Measurements from ENCODE around the gene TNFRSF12A. TPM values are rescaled to one million over a fixed set of nuclear protein-coding genes. Genes with fewer than 3 reads are reported as not detected.

Gene TNFRSF12A
- total RNA-seq, 2 experiments from 2014 or later: 11.8 to 13.5 TPM

DNA sequence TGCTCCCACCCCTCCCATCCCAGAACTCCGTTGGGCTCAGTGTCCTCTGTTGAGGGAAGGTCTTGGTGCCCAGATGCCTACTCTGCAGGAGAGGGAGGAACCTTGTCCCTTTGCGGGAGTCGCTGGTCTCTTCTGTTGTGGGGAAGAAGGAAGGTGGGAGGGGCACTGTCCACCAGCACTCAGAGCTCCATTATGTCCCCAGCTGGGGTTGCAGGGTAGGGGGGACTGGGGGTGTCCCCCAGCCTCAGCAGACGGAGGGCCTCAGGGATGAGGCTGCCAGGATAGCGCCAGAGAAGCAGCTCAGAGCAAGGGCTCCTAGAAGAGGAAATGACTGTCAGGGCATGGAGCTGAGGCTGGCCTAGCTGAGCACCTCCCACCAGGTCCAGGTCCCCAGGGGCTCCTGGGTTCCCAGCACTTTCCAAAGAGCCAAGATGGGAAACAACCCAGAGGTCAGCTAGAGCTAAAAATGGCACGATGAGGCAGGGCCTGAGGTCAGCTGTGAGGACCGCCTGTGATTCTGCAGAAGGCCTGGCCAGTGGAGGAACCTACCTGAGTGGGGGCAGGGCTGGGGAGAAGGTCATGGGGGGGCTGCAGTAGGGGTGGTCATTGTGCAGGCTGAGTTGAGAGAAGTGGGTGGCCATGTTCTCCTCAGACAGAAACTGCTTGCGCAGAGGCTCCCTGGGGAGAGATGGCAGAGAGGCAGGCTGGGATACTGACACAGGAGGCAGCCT is 2.7 kb downstream of the TNFRSF12A start:
- DNase-seq (peak; percentile 52), ATAC-seq (no peak)
- peaks cover 14% of the 10 kb centered on the region for H3K36me3 Mint-ChIP-seq (ENCODE audit: low read depth)
- H3K4me3 Mint-ChIP-seq: peak overlapping the region; percentile 77
- TF ChIP-seq, protein P1, sequence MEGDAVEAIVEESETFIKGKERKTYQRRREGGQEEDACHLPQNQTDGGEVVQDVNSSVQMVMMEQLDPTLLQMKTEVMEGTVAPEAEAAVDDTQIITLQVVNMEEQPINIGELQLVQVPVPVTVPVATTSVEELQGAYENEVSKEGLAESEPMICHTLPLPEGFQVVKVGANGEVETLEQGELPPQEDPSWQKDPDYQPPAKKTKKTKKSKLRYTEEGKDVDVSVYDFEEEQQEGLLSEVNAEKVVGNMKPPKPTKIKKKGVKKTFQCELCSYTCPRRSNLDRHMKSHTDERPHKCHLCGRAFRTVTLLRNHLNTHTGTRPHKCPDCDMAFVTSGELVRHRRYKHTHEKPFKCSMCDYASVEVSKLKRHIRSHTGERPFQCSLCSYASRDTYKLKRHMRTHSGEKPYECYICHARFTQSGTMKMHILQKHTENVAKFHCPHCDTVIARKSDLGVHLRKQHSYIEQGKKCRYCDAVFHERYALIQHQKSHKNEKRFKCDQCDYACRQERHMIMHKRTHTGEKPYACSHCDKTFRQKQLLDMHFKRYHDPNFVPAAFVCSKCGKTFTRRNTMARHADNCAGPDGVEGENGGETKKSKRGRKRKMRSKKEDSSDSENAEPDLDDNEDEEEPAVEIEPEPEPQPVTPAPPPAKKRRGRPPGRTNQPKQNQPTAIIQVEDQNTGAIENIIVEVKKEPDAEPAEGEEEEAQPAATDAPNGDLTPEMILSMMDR (IDR thresholded peaks at IDR 0.05): no peak
- H3K27me3 Mint-ChIP-seq: peaks cover 2% of the 10 kb centered on the region
- ChIA-PET POLR2A (interaction anchor here (0.5 to 1.3 kb wide), 2 partner anchors 8 to 35 kb away, joined by 3 read pairs; no protein-coding TSS in a partner anchor), CTCF (interaction anchor here (0.8 to 10.5 kb wide), 8 partner anchors 8 to 112 kb away, joined by 3 to 135 read pairs (median 6); partner anchors contain the start of gene ZNF213)
- intact Hi-C loops (cut with micrococcal nuclease): no loop called here
- H3K27ac Mint-ChIP-seq: peak overlapping the region; percentile 97
- no peaks in the 10 kb centered on the region for H3K9me3 Mint-ChIP-seq
- H3K4me1 Mint-ChIP-seq (ENCODE audit: low read depth): peaks cover 48% of the 10 kb centered on the region

DNA sequence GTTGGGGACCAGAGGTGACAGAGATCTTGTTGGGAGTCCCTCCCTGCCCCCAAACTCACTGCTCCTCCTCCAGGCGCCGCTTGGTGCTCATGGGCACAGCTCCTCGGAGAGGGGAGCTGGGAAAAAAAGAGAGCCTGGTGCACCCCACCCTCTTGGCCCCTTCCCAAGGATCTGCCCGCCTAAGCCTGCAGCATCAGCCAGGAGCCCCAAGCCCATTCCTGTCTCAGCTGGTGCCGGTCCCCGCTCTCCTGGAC is 3.2 kb downstream of the TNFRSF12A start:
- ChIA-PET CTCF (interaction anchor here (1.2 to 10.5 kb wide), 7 partner anchors 8 to 111 kb away, joined by 3 to 135 read pairs (median 7); partner anchors contain the start of gene ZNF213), POLR2A (interaction anchor here (0.5 to 1.3 kb wide), 2 partner anchors 9 to 34 kb away, joined by 3 read pairs; no protein-coding TSS in a partner anchor)
- Mint-ChIP-seq H3K4me3 (peak overlapping the region; percentile 77), H3K27me3 (peaks cover 4% of the 10 kb centered on the region), H3K27ac (peak overlapping the region; percentile 97), H3K4me1 (ENCODE audit: low read depth) (peaks cover 48% of the 10 kb centered on the region), H3K36me3 (ENCODE audit: low read depth) (peaks cover 14% of the 10 kb centered on the region), H3K9me3 (no peaks in the 10 kb centered on the region)
- TF ChIP-seq, protein P1 (IDR thresholded peaks at IDR 0.05): no peak
- no peak for DNase-seq
- no peak for ATAC-seq
- intact Hi-C loops (cut with micrococcal nuclease): no loop called here

DNA sequence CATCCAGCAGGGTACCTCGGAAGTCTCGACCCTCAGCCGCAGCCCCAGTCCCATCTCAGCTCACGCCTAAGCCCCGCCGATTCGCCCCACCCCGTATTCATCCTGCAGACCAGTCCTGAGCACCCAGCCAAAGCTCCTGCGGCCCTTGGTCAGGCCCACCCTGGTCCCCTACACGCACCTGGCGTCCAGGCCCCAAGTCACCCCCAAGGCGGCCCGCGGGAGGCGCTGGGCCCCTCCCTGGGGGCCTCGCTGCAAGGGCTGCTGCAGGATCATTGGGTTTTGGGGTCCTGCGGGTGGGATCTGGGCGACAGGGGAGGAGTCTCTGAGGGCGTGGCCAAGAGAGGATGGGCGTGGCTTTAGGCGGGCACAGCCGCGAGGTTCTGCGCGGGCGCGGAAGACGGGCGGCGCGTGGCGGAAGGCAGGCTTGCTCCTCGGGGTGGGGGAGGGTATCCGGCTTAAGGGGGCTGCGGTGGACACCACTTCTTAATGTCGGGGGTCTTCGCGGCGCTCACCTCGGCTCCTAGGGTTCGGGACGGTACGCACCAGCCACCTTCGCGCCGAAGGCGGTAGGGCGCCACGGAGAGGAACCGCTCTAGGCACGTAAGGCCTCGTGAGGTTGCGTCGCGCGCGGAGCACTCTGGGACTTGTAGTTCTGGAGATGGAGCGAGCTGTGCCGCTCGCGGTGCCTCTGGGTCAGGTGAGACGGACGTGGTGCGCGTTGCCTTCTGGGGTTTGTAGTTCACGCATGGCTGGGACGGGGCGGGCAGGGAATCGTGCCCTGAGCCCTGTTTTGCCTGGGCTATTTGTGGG is 3.7 kb downstream of the TNFRSF12A start, which contains the start of the genes HCFC1R1 and THOC6:
Gene HCFC1R1, minus strand, starts transcription at position 274 of the 810 bp plus-strand sequence. Its CDS starts 1 bp downstream, at position 273.
Gene THOC6, plus strand, starts transcription at position 367 of the 810 bp plus-strand sequence. Its CDS starts 292 bp downstream, at position 659.
- DNase-seq (peak; percentile 99), ATAC-seq (peak; percentile 70)
- H3K27me3 Mint-ChIP-seq: peaks cover 7% of the 10 kb centered on the region
- H3K36me3 Mint-ChIP-seq (ENCODE audit: low read depth): peaks cover 14% of the 10 kb centered on the region
- POLR2A ChIA-PET: interaction anchor here (0.5 to 1.3 kb wide), 5 partner anchors 10 to 376 kb away, joined by 3 read pairs; no protein-coding TSS in a partner anchor
- TF ChIP-seq, protein P1 (IDR thresholded peaks at IDR 0.05): no peak
- intact Hi-C loops (cut with micrococcal nuclease): no loop called here
- H3K4me3 Mint-ChIP-seq: peak within 1 kb of the TSS; percentile 77
- peak within 1 kb of the TSS; percentile 97 for H3K27ac Mint-ChIP-seq
- H3K9me3 Mint-ChIP-seq: no peaks in the 10 kb centered on the region
- peaks cover 50% of the 10 kb centered on the region for H3K4me1 Mint-ChIP-seq (ENCODE audit: low read depth)
- CTCF ChIA-PET: interaction anchor here (1.0 to 10.5 kb wide), 7 partner anchors 7 to 111 kb away, joined by 3 to 135 read pairs (median 7); partner anchors contain the start of gene ZNF213

- intact Hi-C loops (cut with micrococcal nuclease): no loop called here
- Mint-ChIP-seq H3K4me3 (peak overlapping the region; percentile 77), H3K36me3 (ENCODE audit: low read depth) (peaks cover 14% of the 10 kb centered on the region), H3K27ac (no peak overlapping the region), H3K9me3 (no peaks in the 10 kb centered on the region), H3K27me3 (peaks cover 16% of the 10 kb centered on the region), H3K4me1 (ENCODE audit: low read depth) (peaks cover 56% of the 10 kb centered on the region)
- POLR2A ChIA-PET: interaction anchor here (1.4 kb wide), 1 partner anchor 26 kb away, joined by 3 read pairs; no protein-coding TSS in a partner anchor
- no peak for DNase-seq
- ATAC-seq: no peak
- TF ChIP-seq, protein P1 (IDR thresholded peaks at IDR 0.05): no peak
- CTCF ChIA-PET: interaction anchor here (1.4 to 10.5 kb wide), 5 partner anchors 6 to 104 kb away, joined by 3 to 135 read pairs (median 11); no protein-coding TSS in a partner anchor
Observed at GRCh38 chr16:3025032-3026002, 5.1 kb downstream of the TNFRSF12A start.

Measured in activated CD8-positive, alpha-beta T cell treated with anti-CD3 and anti-CD28 coated beads for 36 hours (primary cell).